Measurements from ENCODE around the gene NPDC1.
A peak's percentile ranks its signal among the peaks of the same experiment; 100 is the strongest.

Gene NPDC1

GRCh38 chr9:137084526-137084925, 38.5 kb upstream of the NPDC1 start:
- H4K20me1 ChIP-seq (ENCODE audit: insufficient read depth, low read length), result no peaks in the 10 kb centered on the region
- H3K9me3 ChIP-seq (ENCODE audit: low read length), result no peaks in the 10 kb centered on the region
- no peaks in the 10 kb centered on the region for H3K79me2 ChIP-seq (ENCODE audit: insufficient read depth, low read length)
- H3K4me3 ChIP-seq (ENCODE audit: low read depth, low read length, poor library complexity, severe bottlenecking), result no peak overlapping the region
- H3K9ac ChIP-seq (ENCODE audit: low read length), result no peak overlapping the region
- H3K36me3 ChIP-seq (ENCODE audit: insufficient read depth, low read length), result peaks cover 32% of the 10 kb centered on the region
- no peak for TF ChIP-seq CTCF (IDR thresholded peaks at IDR 0.05; ENCODE audit: low read length)
- no peak for TF ChIP-seq EZH2 (IDR thresholded peaks at IDR 0.05; ENCODE audit: borderline replicate concordance, low read length)
- H3K9me2 ChIP-seq (ENCODE audit: low read depth, low read length), result no peaks in the 10 kb centered on the region
- H3K4me2 ChIP-seq (ENCODE audit: low read length), result no peak overlapping the region
- no peaks in the 10 kb centered on the region for H3F3A ChIP-seq (ENCODE audit: insufficient read depth, low read length)
- no peak overlapping the region for H3K27ac ChIP-seq (ENCODE audit: low read depth, low read length, poor library complexity, severe bottlenecking)
- H2AFZ ChIP-seq (ENCODE audit: low read length), result no peak overlapping the region
- peaks cover 34% of the 10 kb centered on the region for H3K4me1 ChIP-seq (ENCODE audit: insufficient read depth, low read length, severe bottlenecking)
- H3K27me3 ChIP-seq (ENCODE audit: insufficient read depth, low read length), result no peaks in the 10 kb centered on the region; the same call in 1 of the 2 replicates

DNA sequence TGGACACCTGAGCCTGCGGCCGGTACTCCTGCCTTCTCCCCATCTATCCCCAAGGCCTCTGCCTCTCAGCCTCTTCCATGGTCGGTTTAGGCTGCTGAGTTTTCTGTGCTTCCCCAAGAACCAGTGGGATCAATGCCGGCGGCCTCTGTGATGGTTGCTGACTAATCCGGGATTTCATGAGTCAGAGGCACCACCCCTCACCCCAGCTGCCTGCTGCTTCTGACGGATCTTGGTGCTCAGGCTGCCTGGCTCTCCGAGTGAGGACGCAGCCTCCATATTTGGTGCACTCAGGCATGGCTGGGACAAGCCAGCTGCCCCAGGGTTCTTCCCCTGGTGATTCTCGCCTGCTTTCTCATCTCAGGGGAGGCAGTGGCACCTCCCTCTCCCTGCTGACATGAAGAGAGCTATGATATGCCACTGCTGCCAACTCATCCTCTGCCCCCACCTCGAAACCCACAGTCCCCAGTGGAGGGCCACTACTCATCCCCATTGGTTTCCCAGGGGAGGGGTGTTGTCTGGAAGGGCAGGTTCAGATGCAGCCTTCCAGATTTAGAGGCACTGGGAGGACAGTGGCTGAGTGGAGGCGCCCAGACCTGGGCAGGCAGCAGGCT, 37.5 kb upstream of the NPDC1 start:
- peak overlapping the region; percentile 31 for H3K27ac ChIP-seq (ENCODE audit: low read depth, low read length, poor library complexity, severe bottlenecking)
- no peak overlapping the region for H3K4me3 ChIP-seq (ENCODE audit: low read depth, low read length, poor library complexity, severe bottlenecking)
- no peak overlapping the region for H3K9ac ChIP-seq (ENCODE audit: low read length)
- no peaks in the 10 kb centered on the region for H3K9me3 ChIP-seq (ENCODE audit: low read length)
- H3F3A ChIP-seq (ENCODE audit: insufficient read depth, low read length), result no peaks in the 10 kb centered on the region
- H2AFZ ChIP-seq (ENCODE audit: low read length), result no peak overlapping the region
- H3K9me2 ChIP-seq (ENCODE audit: low read depth, low read length), result no peaks in the 10 kb centered on the region
- TF ChIP-seq CTCF (IDR thresholded peaks at IDR 0.05; ENCODE audit: low read length) (no peak), EZH2 (IDR thresholded peaks at IDR 0.05; ENCODE audit: borderline replicate concordance, low read length) (no peak)
- peaks cover 27% of the 10 kb centered on the region for H3K4me1 ChIP-seq (ENCODE audit: insufficient read depth, low read length, severe bottlenecking)
- H3K36me3 ChIP-seq (ENCODE audit: insufficient read depth, low read length), result peaks cover 33% of the 10 kb centered on the region
- H3K27me3 ChIP-seq (ENCODE audit: insufficient read depth, low read length), result no peaks in the 10 kb centered on the region; the same call in 1 of the 2 replicates
- no peaks in the 10 kb centered on the region for H4K20me1 ChIP-seq (ENCODE audit: insufficient read depth, low read length)
- H3K79me2 ChIP-seq (ENCODE audit: insufficient read depth, low read length), result no peaks in the 10 kb centered on the region
- no peak overlapping the region for H3K4me2 ChIP-seq (ENCODE audit: low read length)

- no peaks in the 10 kb centered on the region for H4K20me1 ChIP-seq (ENCODE audit: insufficient read depth, low read length)
- no peak overlapping the region for H3K9ac ChIP-seq (ENCODE audit: low read length)
- no peaks in the 10 kb centered on the region for H3K9me2 ChIP-seq (ENCODE audit: low read depth, low read length)
- H3K36me3 ChIP-seq (ENCODE audit: insufficient read depth, low read length), result peaks cover 33% of the 10 kb centered on the region
- no peaks in the 10 kb centered on the region for H3F3A ChIP-seq (ENCODE audit: insufficient read depth, low read length)
- H2AFZ ChIP-seq (ENCODE audit: low read length), result no peak overlapping the region
- H3K4me1 ChIP-seq (ENCODE audit: insufficient read depth, low read length, severe bottlenecking), result peaks cover 27% of the 10 kb centered on the region
- no peak overlapping the region for H3K4me3 ChIP-seq (ENCODE audit: low read depth, low read length, poor library complexity, severe bottlenecking)
- TF ChIP-seq EZH2 (IDR thresholded peaks at IDR 0.05; ENCODE audit: borderline replicate concordance, low read length) (no peak), CTCF (IDR thresholded peaks at IDR 0.05; ENCODE audit: low read length) (no peak)
- no peaks in the 10 kb centered on the region for H3K79me2 ChIP-seq (ENCODE audit: insufficient read depth, low read length)
- H3K27me3 ChIP-seq (ENCODE audit: insufficient read depth, low read length), result no peaks in the 10 kb centered on the region; the same call in 1 of the 2 replicates
- H3K27ac ChIP-seq (ENCODE audit: low read depth, low read length, poor library complexity, severe bottlenecking), result peak overlapping the region; percentile 31
- no peaks in the 10 kb centered on the region for H3K9me3 ChIP-seq (ENCODE audit: low read length)
- H3K4me2 ChIP-seq (ENCODE audit: low read length), result no peak overlapping the region
These were observed 36.9 kb upstream of the NPDC1 start for GRCh38 chr9:137082925-137083290.

Data from OCI-LY1 (cell line).